GM23338 (cell line): ENCODE measurements around the gene IMPA2. TPM values are rescaled to one million over a fixed set of nuclear protein-coding genes. Genes with fewer than 3 reads are reported as not detected.

Experiments used
- ATAC-seq: fragments of 200-7000 bp; cut with Tn5 transposase; 3 replicates; pipeline ENCODE4 v1.9.1; 2020
- DNase-seq: peaks from one replicate; pipeline ENCODE4 v3.0.0-alpha.2; 2015; ENCODE audit warnings: low spot score
- H2AFZ ChIP-seq: fragments of 200-600 bp; sonication (generic); 2 replicates; pipeline ENCODE4 v1.8.0; 2016; ENCODE audit warnings: antibody characterized with exemption, mild to moderate bottlenecking, moderate library complexity
- H3F3A ChIP-seq: fragments of 200-600 bp; sonication (generic); replicated peaks from 2 replicates; pipeline ENCODE4 v1.8.0; 2017; ENCODE audit warnings: antibody characterized with exemption, mixed run types, low read depth
- H3K27ac ChIP-seq: fragments of 200-600 bp; sonication (generic); 2 replicates; pipeline ENCODE4 v1.6.1; 2016; ENCODE audit warnings: low read depth
- H3K27me3 ChIP-seq: fragments of 200-600 bp; sonication (generic); 2 replicates; pipeline ENCODE4 v1.8.0; 2016; ENCODE audit warnings: mild to moderate bottlenecking, mixed run types, moderate library complexity; ENCODE audit not compliant: insufficient read depth
- H3K36me3 ChIP-seq: fragments of 200-600 bp; sonication (generic); 2 replicates; pipeline ENCODE4 v1.8.0; 2016; ENCODE audit warnings: mild to moderate bottlenecking; ENCODE audit not compliant: insufficient read depth
- H3K4me1 ChIP-seq: fragments of 200-600 bp; sonication (generic); 2 replicates; pipeline ENCODE4 v1.8.0; 2016; ENCODE audit warnings: mild to moderate bottlenecking, moderate library complexity; ENCODE audit not compliant: insufficient read depth
- H3K4me2 ChIP-seq: fragments of 200-600 bp; sonication (generic); 2 replicates; pipeline ENCODE4 v1.7.1; 2017; ENCODE audit warnings: mixed run types
- H3K4me3 ChIP-seq: fragments of 200-600 bp; sonication (generic); 2 replicates; pipeline ENCODE4 v1.6.1; 2016; ENCODE audit warnings: mixed run types
- H3K79me2 ChIP-seq: fragments of 200-600 bp; sonication (generic); replicated peaks from 2 replicates; pipeline ENCODE4 v1.8.0; 2017; ENCODE audit warnings: mild to moderate bottlenecking; ENCODE audit not compliant: insufficient read depth
- H3K9me2 ChIP-seq: fragments of 200-600 bp; sonication (generic); 2 replicates; pipeline ENCODE4 v1.8.0; 2017; ENCODE audit not compliant: insufficient read depth
- H4K20me1 ChIP-seq: fragments of 200-600 bp; sonication (generic); replicated peaks from 2 replicates; pipeline ENCODE4 v1.8.0; 2017; ENCODE audit warnings: mild to moderate bottlenecking; ENCODE audit not compliant: insufficient read depth
- H3K27ac Mint-ChIP-seq: 2 replicates; pipeline ENCODE4 v1.8.0; 2020; ENCODE audit warnings: inconsistent platforms, mild to moderate bottlenecking, moderate library complexity, mixed read lengths
- H3K27me3 Mint-ChIP-seq: 3 replicates; pipeline ENCODE4 v1.8.0; 2022; ENCODE audit warnings: low read depth, mild to moderate bottlenecking, moderate library complexity, mixed read lengths, inconsistent platforms; ENCODE audit not compliant: insufficient read depth, poor library complexity
- H3K36me3 Mint-ChIP-seq: 3 replicates; pipeline ENCODE4 v1.8.0; 2021; ENCODE audit warnings: low read depth, mild to moderate bottlenecking, inconsistent platforms, moderate library complexity, mixed read lengths
- H3K4me1 Mint-ChIP-seq: 3 replicates; pipeline ENCODE4 v1.8.0; 2020; ENCODE audit warnings: mild to moderate bottlenecking, inconsistent platforms, mixed read lengths
- H3K4me3 Mint-ChIP-seq: 3 replicates; pipeline ENCODE4 v1.8.0; 2021; ENCODE audit warnings: moderate library complexity, mild to moderate bottlenecking, inconsistent platforms, mixed read lengths
- H3K9me3 Mint-ChIP-seq: 3 replicates; pipeline ENCODE4 v1.8.0; 2020; ENCODE audit warnings: moderate library complexity, mild to moderate bottlenecking, inconsistent platforms, mixed read lengths
- CREB1 ChIP-seq: fragments of 250-450 bp; sonication (Bioruptor Pico); IDR thresholded peaks from 2 replicates; pipeline ENCODE4 v1.5.0; 2020; ENCODE audit warnings: low read depth, mild to moderate bottlenecking, moderate library complexity
- CTCF ChIP-seq, 2 experiments: fragments of 200-600 bp in 1 of 2; sonication (generic) in 1 of 2; conservative IDR thresholded peaks; 2 replicates each; pipeline versions ENCODE4 v1.5.1 to v1.6.1; 2016 to 2017; ENCODE audit warnings: antibody characterized with exemption in 2 of 2, low read depth in 2 of 2, mild to moderate bottlenecking in 2 of 2, moderate library complexity in 1 of 2
- ETS1 ChIP-seq: IDR thresholded peaks from 2 replicates; pipeline ENCODE4 v1.6.1; 2016; ENCODE audit warnings: antibody characterized with exemption
- EZH2 ChIP-seq: fragments of 200-600 bp; sonication (generic); IDR thresholded peaks from one replicate; pipeline ENCODE4 v1.8.0; 2017; ENCODE audit warnings: antibody characterized with exemption, mild to moderate bottlenecking, low read depth; ENCODE audit not compliant: unreplicated experiment
- JUNB ChIP-seq: IDR thresholded peaks from one replicate; pipeline ENCODE4 v1.6.1; 2016; ENCODE audit warnings: antibody characterized with exemption; ENCODE audit not compliant: unreplicated experiment
- NANOG ChIP-seq: IDR thresholded peaks from 2 replicates; pipeline ENCODE4 v1.6.1; 2016; ENCODE audit warnings: antibody characterized with exemption, borderline replicate concordance
- POLR2AphosphoS5 ChIP-seq: IDR thresholded peaks from 2 replicates; pipeline ENCODE4 v1.6.1; 2016; ENCODE audit warnings: antibody characterized with exemption, low read depth
- REST ChIP-seq: IDR thresholded peaks from one replicate; pipeline ENCODE4 v1.6.1; 2018; ENCODE audit warnings: antibody characterized with exemption; ENCODE audit not compliant: unreplicated experiment
- STAT1 ChIP-seq: IDR thresholded peaks from one replicate; pipeline ENCODE4 v1.6.1; 2016; ENCODE audit warnings: antibody characterized with exemption; ENCODE audit not compliant: unreplicated experiment
- ZNF114 ChIP-seq: fragments of 250-450 bp; sonication (Bioruptor Pico); IDR thresholded peaks from 2 replicates; pipeline ENCODE4 v1.5.0; 2020; ENCODE audit warnings: mild to moderate bottlenecking, moderate library complexity
- ZNF331 ChIP-seq: fragments of 250-450 bp; sonication (Bioruptor Pico); IDR thresholded peaks from 2 replicates; pipeline ENCODE4 v1.5.0; 2020; ENCODE audit warnings: low read depth, mild to moderate bottlenecking, moderate library complexity
- polyA plus RNA-seq: library from polyadenylated mRNA; unstranded; fragments of >200 nt; fragmentation: Nextera tagmentation; extraction: Ambion mirVana; gene quantifications from 2 replicates; pipeline ENCODE4 v1.2.1, GENCODE V29; 2016
- total RNA-seq: library from RNA; depleted of rRNA; stranded (reverse); fragments of >200 nt; shearing (Covaris generic); gene quantifications from 2 replicates; pipeline ENCODE4 v1.2.3, GENCODE V29; 2014

The IMPA2 gene
- total and polyA plus RNA-seq, 2 experiments from 2014 or later, result 50.4 to 122 TPM

- no peak for TF ChIP-seq CTCF (conservative IDR thresholded peaks at IDR 0.05; ENCODE audit: low read depth in 2 of 2)
- no peak for TF ChIP-seq REST
- TF ChIP-seq STAT1, result no peak
These were observed 54.2 kb downstream of the IMPA2 start (continued) for GRCh38 chr18:12035481-12035880.

GRCh38 chr18:12036201-12036751 lies 55.0 kb downstream of the IMPA2 start:
- peaks cover 22% of the 10 kb centered on the region for H3K36me3 Mint-ChIP-seq
- peaks cover 9% of the 10 kb centered on the region for H3K4me1 Mint-ChIP-seq
- H3K9me3 Mint-ChIP-seq, result no peaks in the 10 kb centered on the region
- Histone ChIP-seq H3K36me3 (peaks cover 7% of the 10 kb centered on the region; the same call in 1 of the 2 replicates), H3F3A (no peaks in the 10 kb centered on the region), H3K4me3 (no peak overlapping the region), H4K20me1 (no peaks in the 10 kb centered on the region), H2AFZ (no peak overlapping the region), H3K4me2 (no peak overlapping the region), H3K27me3 (peaks cover 18% of the 10 kb centered on the region), H3K9me2 (no peaks in the 10 kb centered on the region), H3K4me1 (no peaks in the 10 kb centered on the region), H3K27ac (no peak overlapping the region), H3K79me2 (no peaks in the 10 kb centered on the region)
- H3K27me3 Mint-ChIP-seq, result peaks cover 28% of the 10 kb centered on the region
- DNase-seq, result no peak
- H3K4me3 Mint-ChIP-seq, result no peak overlapping the region
- no peak overlapping the region for H3K27ac Mint-ChIP-seq
- ATAC-seq, result no peak
- no peak for TF ChIP-seq REST
- TF ChIP-seq EZH2, result no peak
- no peak for TF ChIP-seq ZNF114 (CRISPR knock-in tag)
- no peak for TF ChIP-seq CTCF (conservative IDR thresholded peaks at IDR 0.05; ENCODE audit: low read depth in 2 of 2)
- TF ChIP-seq JUNB, result no peak
- TF ChIP-seq POLR2AphosphoS5, result no peak
- no peak for TF ChIP-seq ZNF331 (CRISPR knock-in tag)
- TF ChIP-seq NANOG, result no peak
- TF ChIP-seq ETS1, result no peak
- TF ChIP-seq CREB1, result no peak
